ENCODE measurements around the gene STX10.
A peak's percentile ranks its signal among the peaks of the same experiment; 100 is the strongest.

The STX10 gene

GRCh38 chr19:13122980-13123957 is 26.9 kb downstream of the STX10 start:
- DNase-seq (ENCODE audit: low spot score) = no peak
- H3K4me3 ChIP-seq = no peak overlapping the region
- no peak overlapping the region for H3K27ac ChIP-seq
- no peak for TF ChIP-seq CTCF (IDR thresholded peaks at IDR 0.05)

- H3K4me3 ChIP-seq = no peak overlapping the region
- no peak for TF ChIP-seq CTCF (IDR thresholded peaks at IDR 0.05)
- H3K27ac ChIP-seq = no peak overlapping the region
- DNase-seq (ENCODE audit: low spot score) = no peak
These were observed 27.8 kb downstream of the STX10 start for GRCh38 chr19:13122275-13122878.

GRCh38 chr19:13121551-13122274 is 28.5 kb downstream of the STX10 start:
- DNase-seq (ENCODE audit: low spot score) = no peak
- TF ChIP-seq CTCF (IDR thresholded peaks at IDR 0.05) = no peak
- H3K4me3 ChIP-seq = no peak overlapping the region
- H3K27ac ChIP-seq = no peak overlapping the region

- DNase-seq (ENCODE audit: low spot score) = no peak
- Histone ChIP-seq H3K27ac (no peak overlapping the region), H3K4me3 (no peak overlapping the region)
- no peak for TF ChIP-seq CTCF (IDR thresholded peaks at IDR 0.05)
These were observed 29.4 kb downstream of the STX10 start for GRCh38 chr19:13120817-13121216.

GRCh38 chr19:13120031-13120430 is 30.1 kb downstream of the STX10 start:
- Histone ChIP-seq H3K4me3 (peak overlapping the region; percentile 89), H3K27ac (no peak overlapping the region)
- no peak for TF ChIP-seq CTCF (IDR thresholded peaks at IDR 0.05)
- no peak for DNase-seq (ENCODE audit: low spot score)

- H3K4me3 ChIP-seq = peak overlapping the region; percentile 89
- TF ChIP-seq CTCF (IDR thresholded peaks at IDR 0.05) = no peak
- no peak for DNase-seq (ENCODE audit: low spot score)
- H3K27ac ChIP-seq = no peak overlapping the region
These were observed 30.5 kb downstream of the STX10 start for GRCh38 chr19:13119627-13120026.
